ENCODE data around the gene EML6.

Gene EML6

DNA sequence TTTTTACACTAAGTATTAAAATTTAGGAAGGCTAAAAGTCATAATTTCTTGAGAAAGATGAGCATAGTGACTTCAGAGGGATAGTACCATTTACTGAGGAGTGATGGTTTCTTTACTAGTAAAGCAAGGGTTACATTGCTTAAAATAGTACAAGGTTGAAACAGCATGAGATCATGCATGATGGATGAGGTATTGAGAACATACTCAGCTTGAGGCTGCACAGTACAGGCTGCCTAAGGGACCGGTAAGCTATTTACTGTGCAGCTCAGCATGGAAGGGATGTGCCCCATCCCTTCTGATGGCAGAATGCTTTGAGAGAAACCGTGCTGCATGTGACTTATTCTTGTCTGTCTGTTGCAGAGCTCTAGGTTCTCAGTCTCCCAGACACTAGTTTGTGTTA, 122.1 kb downstream of the EML6 start:
- H3K27me3 Mint-ChIP-seq (ENCODE audit: low read depth): no peaks in the 10 kb centered on the region
- no peak overlapping the region for H3K4me3 Mint-ChIP-seq
- no peaks in the 10 kb centered on the region for H3K9me3 Mint-ChIP-seq
- no peaks in the 10 kb centered on the region for H3K4me1 Mint-ChIP-seq (ENCODE audit: low read depth)
- H3K36me3 Mint-ChIP-seq (ENCODE audit: low read depth): no peaks in the 10 kb centered on the region
- no peak overlapping the region for H3K27ac Mint-ChIP-seq

DNA sequence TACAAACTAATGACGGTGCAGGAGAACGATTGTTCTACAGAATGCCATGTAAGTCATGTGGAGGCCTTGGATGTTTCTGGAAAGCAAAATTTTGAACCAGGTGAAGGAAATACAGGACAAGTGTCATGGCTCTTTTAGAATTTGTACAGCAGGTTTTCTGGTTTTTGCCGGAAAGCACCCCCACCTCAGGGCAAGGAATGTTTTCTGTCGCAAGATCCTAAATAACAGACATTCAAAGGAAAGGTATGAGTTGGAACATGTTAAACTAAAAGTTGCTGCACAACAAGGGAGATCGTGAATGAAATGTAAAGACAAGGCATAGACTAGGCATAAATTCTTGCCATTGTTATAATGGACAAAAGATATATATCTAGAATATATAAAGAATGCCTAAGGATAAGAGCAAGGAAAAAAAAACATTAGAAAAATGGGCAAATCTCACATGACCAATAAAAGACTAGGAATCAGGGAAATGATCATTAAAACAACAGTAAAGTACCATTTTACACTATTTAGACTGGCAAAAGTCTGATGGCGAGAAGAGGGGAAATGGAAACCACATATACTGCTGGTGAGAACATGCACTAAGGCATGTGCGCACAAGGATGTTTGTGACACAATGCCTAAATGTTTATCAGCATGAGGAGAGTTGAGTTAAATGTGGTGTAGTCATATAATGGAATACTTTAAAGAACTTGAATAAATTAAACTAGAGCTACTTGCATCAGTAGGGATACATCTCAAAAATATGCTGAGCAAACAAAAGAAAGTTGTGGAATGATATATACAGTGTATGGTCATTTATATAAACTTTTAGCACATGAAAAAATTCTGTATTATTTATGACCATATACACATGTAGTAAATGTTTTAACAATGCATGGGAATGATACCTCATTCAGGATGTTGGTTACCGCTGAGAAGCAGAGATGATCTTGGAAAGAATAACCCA, 127.0 kb downstream of the EML6 start:
- Mint-ChIP-seq H3K36me3 (ENCODE audit: low read depth) (no peaks in the 10 kb centered on the region), H3K27me3 (ENCODE audit: low read depth) (no peaks in the 10 kb centered on the region), H3K4me1 (ENCODE audit: low read depth) (no peaks in the 10 kb centered on the region), H3K4me3 (no peak overlapping the region), H3K27ac (no peak overlapping the region), H3K9me3 (no peaks in the 10 kb centered on the region)

DNA sequence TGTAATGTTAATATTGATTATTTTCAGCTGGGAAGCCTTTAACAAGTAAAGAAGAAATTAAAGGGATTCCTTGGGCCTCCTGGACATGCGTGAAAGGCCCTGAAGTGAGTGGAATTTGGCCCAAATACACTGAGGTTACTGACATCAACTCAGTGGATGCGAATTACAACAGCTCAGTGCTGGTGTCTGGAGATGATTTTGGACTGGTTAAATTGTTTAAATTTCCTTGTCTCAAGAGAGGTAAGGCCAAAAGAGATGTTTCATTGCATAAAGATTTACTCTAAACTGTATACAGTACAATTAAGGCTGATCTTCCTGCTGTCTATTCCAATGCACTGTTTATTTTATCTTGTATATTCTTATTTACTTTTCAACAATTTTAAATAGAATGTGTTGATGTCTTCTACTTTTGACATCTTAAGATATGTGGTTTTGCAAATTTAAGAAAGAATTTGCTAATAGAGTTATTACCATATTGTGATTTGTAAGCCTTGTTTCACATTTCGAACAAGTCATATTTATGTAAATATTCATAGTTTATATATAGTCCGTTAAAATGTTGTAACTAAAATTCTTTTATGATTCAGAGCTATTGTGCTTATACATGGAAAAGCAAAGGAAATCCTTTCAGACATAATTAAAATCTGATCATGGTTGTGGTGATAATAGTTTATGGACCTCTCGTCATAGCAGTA, 130.3 kb downstream of the EML6 start:
- Mint-ChIP-seq H3K36me3 (ENCODE audit: low read depth) (no peaks in the 10 kb centered on the region), H3K9me3 (no peaks in the 10 kb centered on the region), H3K4me1 (ENCODE audit: low read depth) (no peaks in the 10 kb centered on the region), H3K27me3 (ENCODE audit: low read depth) (no peaks in the 10 kb centered on the region), H3K27ac (no peak overlapping the region), H3K4me3 (no peak overlapping the region)

GRCh38 chr2:54855434-54855833, 132.0 kb downstream of the EML6 start:
- Mint-ChIP-seq H3K4me1 (ENCODE audit: low read depth) (no peaks in the 10 kb centered on the region), H3K4me3 (no peak overlapping the region), H3K9me3 (no peaks in the 10 kb centered on the region), H3K27ac (no peak overlapping the region), H3K36me3 (ENCODE audit: low read depth) (no peaks in the 10 kb centered on the region), H3K27me3 (ENCODE audit: low read depth) (no peaks in the 10 kb centered on the region)

DNA sequence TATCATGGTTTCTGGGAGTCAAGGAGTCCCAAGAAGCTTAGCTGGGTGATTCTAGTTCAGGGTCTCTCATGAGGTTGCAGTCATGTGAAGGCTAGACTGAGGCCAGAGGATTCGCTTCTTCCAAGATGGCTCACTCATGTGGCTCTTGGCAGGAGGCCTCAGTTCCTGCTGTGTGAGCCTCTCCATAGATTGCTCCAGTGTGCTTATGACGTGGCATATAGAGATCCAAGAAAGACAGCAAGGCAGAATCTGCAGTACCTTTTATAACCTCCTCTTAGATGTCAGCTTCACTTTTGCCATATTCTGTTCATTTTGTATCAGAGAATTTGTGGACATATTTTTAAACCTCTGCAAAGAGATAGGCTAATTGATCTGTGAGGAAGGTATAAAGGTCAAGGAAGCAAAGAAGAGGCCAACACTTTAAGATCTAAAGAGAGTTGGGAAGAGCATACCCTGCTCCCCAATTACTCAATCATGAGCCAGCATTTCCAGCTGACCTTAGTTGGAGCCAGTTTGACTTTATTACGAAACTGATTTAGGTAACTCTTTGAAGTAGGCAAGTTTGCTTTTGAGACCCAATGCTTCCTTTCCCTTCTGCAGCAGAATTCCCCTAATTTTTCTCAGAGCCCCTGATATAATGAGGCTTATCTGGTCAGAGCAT, 134.7 kb downstream of the EML6 start:
- no peak overlapping the region for H3K4me3 Mint-ChIP-seq
- no peaks in the 10 kb centered on the region for H3K9me3 Mint-ChIP-seq
- no peaks in the 10 kb centered on the region for H3K36me3 Mint-ChIP-seq (ENCODE audit: low read depth)
- H3K27me3 Mint-ChIP-seq (ENCODE audit: low read depth): no peaks in the 10 kb centered on the region
- no peaks in the 10 kb centered on the region for H3K4me1 Mint-ChIP-seq (ENCODE audit: low read depth)
- no peak overlapping the region for H3K27ac Mint-ChIP-seq

- Mint-ChIP-seq H3K4me3 (no peak overlapping the region), H3K9me3 (no peaks in the 10 kb centered on the region), H3K36me3 (ENCODE audit: low read depth) (no peaks in the 10 kb centered on the region), H3K27ac (no peak overlapping the region), H3K4me1 (ENCODE audit: low read depth) (no peaks in the 10 kb centered on the region), H3K27me3 (ENCODE audit: low read depth) (no peaks in the 10 kb centered on the region)
Measured at GRCh38 chr2:54859416-54859815, 136.0 kb downstream of the EML6 start.

GRCh38 chr2:54859997-54860701, 136.7 kb downstream of the EML6 start:
- Mint-ChIP-seq H3K27me3 (ENCODE audit: low read depth) (no peaks in the 10 kb centered on the region), H3K9me3 (no peaks in the 10 kb centered on the region), H3K27ac (no peak overlapping the region), H3K36me3 (ENCODE audit: low read depth) (no peaks in the 10 kb centered on the region), H3K4me1 (ENCODE audit: low read depth) (no peaks in the 10 kb centered on the region), H3K4me3 (no peak overlapping the region)

DNA sequence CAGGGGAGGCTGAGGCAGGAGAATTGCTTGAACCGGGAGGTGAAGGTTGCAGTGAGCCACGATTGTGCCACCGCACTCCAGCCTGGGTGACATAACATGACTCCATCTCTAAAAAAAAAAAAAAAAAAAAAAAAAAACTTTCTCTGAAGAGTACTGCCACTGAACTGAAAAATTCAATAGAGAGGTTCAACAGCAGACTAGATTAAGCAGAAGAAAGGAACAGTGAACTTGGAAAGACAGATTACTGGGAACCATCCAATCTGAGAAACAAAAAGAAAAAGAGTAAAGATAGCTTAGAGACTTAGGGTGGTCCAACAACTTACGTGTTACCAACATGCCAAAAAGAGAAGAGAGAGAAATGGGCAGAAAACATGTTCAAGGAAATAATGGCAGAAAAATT, 138.8 kb downstream of the EML6 start:
- Mint-ChIP-seq H3K4me1 (ENCODE audit: low read depth) (peaks cover 6% of the 10 kb centered on the region), H3K4me3 (no peak overlapping the region), H3K9me3 (no peaks in the 10 kb centered on the region), H3K36me3 (ENCODE audit: low read depth) (no peaks in the 10 kb centered on the region), H3K27me3 (ENCODE audit: low read depth) (no peaks in the 10 kb centered on the region), H3K27ac (no peak overlapping the region)

DNA sequence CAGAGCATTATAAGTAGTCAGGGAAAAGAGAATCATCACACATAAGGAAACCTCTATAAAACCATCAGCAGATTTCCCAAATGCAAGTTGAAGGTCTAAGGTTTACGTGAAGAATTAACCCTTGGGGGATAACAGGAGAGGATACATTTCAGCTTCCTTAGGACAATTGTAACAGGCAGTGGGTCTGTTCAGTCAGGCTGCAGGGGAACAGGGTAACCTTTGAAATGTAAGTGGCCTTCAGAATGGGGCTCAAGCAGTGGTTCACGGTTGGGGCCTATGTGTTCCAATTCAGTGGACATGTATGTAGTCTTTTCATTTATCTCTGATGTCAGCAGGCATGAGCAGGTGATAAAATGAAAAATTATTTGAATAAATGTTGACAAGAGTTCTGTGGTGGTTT, 139.3 kb downstream of the EML6 start:
- H3K27me3 Mint-ChIP-seq (ENCODE audit: low read depth): no peaks in the 10 kb centered on the region
- H3K27ac Mint-ChIP-seq: no peak overlapping the region
- peaks cover 10% of the 10 kb centered on the region for H3K4me1 Mint-ChIP-seq (ENCODE audit: low read depth)
- H3K36me3 Mint-ChIP-seq (ENCODE audit: low read depth): no peaks in the 10 kb centered on the region
- no peak overlapping the region for H3K4me3 Mint-ChIP-seq
- no peaks in the 10 kb centered on the region for H3K9me3 Mint-ChIP-seq

GRCh38 chr2:54863660-54864059, 140.2 kb downstream of the EML6 start:
- Mint-ChIP-seq H3K4me3 (no peak overlapping the region), H3K36me3 (ENCODE audit: low read depth) (no peaks in the 10 kb centered on the region), H3K27ac (no peak overlapping the region), H3K4me1 (ENCODE audit: low read depth) (peaks cover 11% of the 10 kb centered on the region), H3K9me3 (no peaks in the 10 kb centered on the region), H3K27me3 (ENCODE audit: low read depth) (no peaks in the 10 kb centered on the region)

DNA sequence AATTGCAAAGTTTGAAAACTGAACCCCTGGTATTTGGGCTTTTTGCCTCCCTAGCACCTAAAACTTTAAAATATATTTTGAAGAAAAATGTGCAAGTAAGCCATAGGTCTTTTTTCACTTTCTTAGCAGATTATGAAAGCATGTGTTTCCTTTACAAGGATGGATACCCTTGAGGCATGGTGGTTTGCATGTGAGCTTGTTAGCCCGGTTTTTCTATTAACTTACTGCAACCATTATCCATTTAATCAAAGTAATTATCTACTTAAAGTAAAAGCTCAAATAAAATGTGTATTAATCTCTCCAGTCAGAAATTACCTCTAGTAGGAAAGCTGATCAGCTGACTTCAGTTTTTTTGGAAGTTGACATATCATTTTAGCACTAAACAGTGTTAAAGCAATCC, 140.6 kb downstream of the EML6 start:
- H3K36me3 Mint-ChIP-seq (ENCODE audit: low read depth): no peaks in the 10 kb centered on the region
- H3K9me3 Mint-ChIP-seq: no peaks in the 10 kb centered on the region
- no peak overlapping the region for H3K27ac Mint-ChIP-seq

DNA sequence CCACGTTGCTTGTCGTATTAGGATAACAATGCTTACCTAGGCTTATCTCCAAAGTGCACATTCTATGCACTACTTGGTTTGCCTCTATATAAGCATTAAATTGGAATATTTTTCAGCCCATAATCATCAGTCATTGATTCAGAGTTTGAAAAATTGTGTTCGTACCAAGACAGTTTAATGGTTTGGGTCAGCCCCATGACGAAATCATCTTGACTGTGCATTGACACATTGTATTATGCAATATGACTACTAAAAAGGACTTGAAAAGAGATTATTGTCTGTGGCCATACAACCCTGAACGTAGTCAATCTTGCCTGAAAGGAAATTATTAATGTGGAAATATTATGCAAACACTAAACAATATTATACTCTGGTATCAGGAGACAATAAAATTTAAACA, 141.3 kb downstream of the EML6 start:
- no peak overlapping the region for H3K27ac Mint-ChIP-seq
- H3K9me3 Mint-ChIP-seq: no peaks in the 10 kb centered on the region
- H3K4me3 Mint-ChIP-seq: no peak overlapping the region
- no peaks in the 10 kb centered on the region for H3K27me3 Mint-ChIP-seq (ENCODE audit: low read depth)
- H3K4me1 Mint-ChIP-seq (ENCODE audit: low read depth): peaks cover 11% of the 10 kb centered on the region
- no peaks in the 10 kb centered on the region for H3K36me3 Mint-ChIP-seq (ENCODE audit: low read depth)

More for the DNA sequence above, 140.6 kb downstream of the EML6 start:
- Mint-ChIP-seq H3K27me3 (ENCODE audit: low read depth) (no peaks in the 10 kb centered on the region), H3K4me1 (ENCODE audit: low read depth) (peaks cover 11% of the 10 kb centered on the region), H3K4me3 (no peak overlapping the region)

- no peaks in the 10 kb centered on the region for H3K36me3 Mint-ChIP-seq (ENCODE audit: low read depth)
- peaks cover 11% of the 10 kb centered on the region for H3K4me1 Mint-ChIP-seq (ENCODE audit: low read depth)
- H3K27me3 Mint-ChIP-seq (ENCODE audit: low read depth): no peaks in the 10 kb centered on the region
- no peak overlapping the region for H3K4me3 Mint-ChIP-seq
- H3K27ac Mint-ChIP-seq: no peak overlapping the region
- H3K9me3 Mint-ChIP-seq: no peaks in the 10 kb centered on the region
Measured at GRCh38 chr2:54866179-54866578, 142.7 kb downstream of the EML6 start.

DNA sequence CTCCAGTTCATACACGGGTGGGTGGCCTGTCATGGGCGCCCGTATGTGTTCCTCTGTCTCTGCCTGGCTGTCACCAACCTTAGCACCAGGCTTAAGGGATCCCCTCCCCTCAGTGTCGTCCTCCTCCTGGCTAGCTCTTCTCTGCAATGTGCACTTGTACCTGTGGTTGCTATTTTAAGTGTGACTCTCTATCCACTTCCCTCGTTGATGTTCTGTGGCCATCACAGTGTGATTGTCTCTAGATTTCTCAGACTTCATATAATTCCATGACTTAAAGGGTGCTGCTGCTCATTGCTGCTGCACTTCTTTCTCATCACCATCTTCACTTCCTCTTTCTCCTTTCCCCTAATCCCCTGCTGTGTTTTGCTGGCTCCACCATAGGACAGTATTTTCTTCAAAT, 143.4 kb downstream of the EML6 start:
- no peaks in the 10 kb centered on the region for H3K36me3 Mint-ChIP-seq (ENCODE audit: low read depth)
- H3K27ac Mint-ChIP-seq: no peak overlapping the region
- no peaks in the 10 kb centered on the region for H3K27me3 Mint-ChIP-seq (ENCODE audit: low read depth)
- H3K9me3 Mint-ChIP-seq: no peaks in the 10 kb centered on the region
- peaks cover 11% of the 10 kb centered on the region for H3K4me1 Mint-ChIP-seq (ENCODE audit: low read depth)
- H3K4me3 Mint-ChIP-seq: no peak overlapping the region

Data from T-helper 1 cell treated with Interleukin-12 subunit alpha and Interleukin-12 subunit beta and Interleukin-4 antibody, amounts not matched to agents 30 μg/mL and 1 μg/mL, for 36 hours (primary cell).